CD14-positive monocyte (primary cell): ENCODE data around the gene TMEM14C. TPM values are rescaled to one million over a fixed set of nuclear protein-coding genes. Genes with fewer than 3 reads are reported as not detected.
"Not testable (repeated sequence)": the region's sequence is repeated elsewhere in the genome, so short reads cannot be mapped to it uniquely, and the experiment has no call there.

Experiments
- DNase-seq, 3 donors: peaks; one replicate each; pipeline ENCODE4 v3.0.0-alpha.2; 2011 to 2022
- H2AFZ ChIP-seq: 2 replicates; pipeline ENCODE4 v1.6.0; 2012; ENCODE audit warnings: mild to moderate bottlenecking, low read depth, low read length, inconsistent platforms; ENCODE audit not compliant: insufficient read depth, poor library complexity, severe bottlenecking
- H3K27ac ChIP-seq, 2 donors: 1 replicate in 1 of 2; 2 replicates in 1 of 2; pipeline ENCODE4 v1.5.1; 2012 to 2013; ENCODE audit warnings: low read length in 2 of 2, control low read depth in 1 of 2, inconsistent platforms in 1 of 2, low read depth in 1 of 2, mild to moderate bottlenecking in 1 of 2
- H3K27me3 ChIP-seq, 2 donors: one replicate each; pipeline versions ENCODE4 v1.6.0 to v1.6.1; 2011 to 2013; ENCODE audit warnings: low read length in 2 of 2; ENCODE audit not compliant: control insufficient read depth in 2 of 2, insufficient read depth in 2 of 2
- H3K36me3 ChIP-seq, 2 donors: replicated peaks in 1 of 2; 1 replicate in 1 of 2; 2 replicates in 1 of 2; pipeline versions ENCODE4 v1.5.1 to v1.6.1; 2012 to 2013; ENCODE audit warnings: low read length in 2 of 2, control low read depth in 1 of 2, inconsistent platforms in 1 of 2, mild to moderate bottlenecking in 1 of 2; ENCODE audit not compliant: insufficient read depth in 2 of 2, control insufficient read depth in 1 of 2
- H3K4me1 ChIP-seq, 2 donors: 1 replicate in 1 of 2; 2 replicates in 1 of 2; pipeline versions ENCODE4 v1.5.1 to v1.6.1; 2012 to 2013; ENCODE audit warnings: low read length in 2 of 2, control low read depth in 1 of 2, inconsistent platforms in 1 of 2, mild to moderate bottlenecking in 1 of 2, moderate library complexity in 1 of 2; ENCODE audit not compliant: insufficient read depth in 2 of 2, control insufficient read depth in 1 of 2
- H3K4me2 ChIP-seq: replicated peaks from 2 replicates; pipeline ENCODE3; 2012; ENCODE audit warnings: low read length, moderate library complexity, mild to moderate bottlenecking; ENCODE audit not compliant: poor library complexity, severe bottlenecking; ENCODE audit errors: extremely low read depth
- H3K4me3 ChIP-seq, 3 experiments: fragments of 200-600 bp in 1 of 3; sonication (generic) in 1 of 3; replicated peaks in 1 of 3; 1 replicate in 2 of 3; 2 replicates in 1 of 3; pipeline ENCODE4 v1.5.1; 2011 to 2013; ENCODE audit warnings: low read length in 3 of 3, mild to moderate bottlenecking in 3 of 3, control low read depth in 2 of 3, low read depth in 2 of 3, inconsistent platforms in 1 of 3, moderate library complexity in 1 of 3
- H3K79me2 ChIP-seq: 2 replicates; pipeline ENCODE4 v1.6.0; 2012; ENCODE audit warnings: mild to moderate bottlenecking, control low read depth, inconsistent platforms, low read length, moderate library complexity; ENCODE audit not compliant: insufficient read depth
- H3K9ac ChIP-seq: 2 replicates; pipeline ENCODE4 v1.6.0; 2017; ENCODE audit warnings: low read length, mild to moderate bottlenecking; ENCODE audit not compliant: insufficient read depth, poor library complexity, severe bottlenecking
- H3K9me3 ChIP-seq, 2 donors: replicated peaks in 1 of 2; 1 replicate in 1 of 2; 2 replicates in 1 of 2; pipeline versions ENCODE4 v1.5.1 to v1.6.1; 2012 to 2013; ENCODE audit warnings: low read length in 2 of 2, control low read depth in 1 of 2; ENCODE audit not compliant: control insufficient read depth in 1 of 2, insufficient read depth in 1 of 2
- H4K20me1 ChIP-seq: 2 replicates; pipeline ENCODE4 v1.6.0; 2012; ENCODE audit warnings: mild to moderate bottlenecking, low read length, control low read depth, moderate library complexity; ENCODE audit not compliant: insufficient read depth
- H3K27ac Mint-ChIP-seq, 7 donors: one replicate each; pipeline ENCODE4 v1.8.0; 2020; ENCODE audit warnings: mild to moderate bottlenecking in 7 of 7, mixed read lengths in 7 of 7, moderate library complexity in 6 of 7, inconsistent platforms in 2 of 7
- H3K27me3 Mint-ChIP-seq, 3 donors: one replicate each; pipeline ENCODE4 v1.8.0; 2021 to 2022; ENCODE audit warnings: low read depth in 3 of 3, mild to moderate bottlenecking in 3 of 3, mixed read lengths in 3 of 3, moderate library complexity in 3 of 3, inconsistent platforms in 1 of 3
- H3K36me3 Mint-ChIP-seq, 2 donors: one replicate each; pipeline ENCODE4 v1.8.0; 2020; ENCODE audit warnings: mixed read lengths in 2 of 2, inconsistent platforms in 1 of 2, mild to moderate bottlenecking in 1 of 2
- H3K4me1 Mint-ChIP-seq: one replicate; pipeline ENCODE4 v1.8.0; 2020; ENCODE audit warnings: mild to moderate bottlenecking, mixed read lengths
- H3K4me3 Mint-ChIP-seq, 2 donors: one replicate each; pipeline ENCODE4 v1.8.0; 2020; ENCODE audit warnings: mild to moderate bottlenecking in 2 of 2, mixed read lengths in 2 of 2, moderate library complexity in 1 of 2
- H3K9me3 Mint-ChIP-seq, 7 donors: one replicate each; pipeline ENCODE4 v1.8.0; 2020 to 2022; ENCODE audit warnings: mixed read lengths in 7 of 7, mild to moderate bottlenecking in 6 of 7, moderate library complexity in 6 of 7, inconsistent platforms in 2 of 7
- CTCF ChIP-seq: fragments of 200-600 bp; IDR thresholded peaks from one replicate; pipeline ENCODE4 v1.8.0; 2022; ENCODE audit warnings: antibody characterized with exemption, mild to moderate bottlenecking
- WGBS: methylation state at CpG from one replicate; pipeline ENCODE4 v1.1.5; 2013; ENCODE audit warnings: missing lambda C conversion rate; ENCODE audit not compliant: insufficient coverage; 5-methylcytosine and 5-hydroxymethylcytosine counted together
- intact Hi-C, 2 donors: fragments of 100-400 bp; cut with micrococcal nuclease; formaldehyde crosslinking; loops; one replicate each; pipeline versions ENCODE4 v1.15.0 to v1.15.1; 2023
- polyA plus RNA-seq, 3 donors: library from polyadenylated mRNA; depleted of rRNA in 1 of 3; unstranded in 2 of 3; stranded (reverse) in 1 of 3; fragments of 300-500 nt in 2 of 3; fragments of >200 nt in 1 of 3; fragmentation: Illumina TruSeq in 2 of 3; gene quantifications; 1 replicate in 2 of 3; 2 replicates in 1 of 3; pipeline ENCODE4 v1.2.3, GENCODE V29; 2012 to 2021

The TMEM14C gene
- polyA plus RNA-seq, 3 donors: 67.7 to 242 (median 184) TPM

GRCh38 chr6:10751757-10752156 lies 28.9 kb downstream of the TMEM14C start:
- 100% methylated on average over 1 of the region's 5 CpGs for WGBS
- Histone ChIP-seq H4K20me1 (peaks cover 17% of the 10 kb centered on the region), H3K79me2 (peaks cover 54% of the 10 kb centered on the region), H3K36me3 (peaks cover 44 to 61% of the 10 kb centered on the region in 2 donors), H3K4me1 (peaks cover 15 to 25% of the 10 kb centered on the region in 2 donors)
- H3K27ac Mint-ChIP-seq: peak overlapping the region in 1 of 7 donors; percentile 46
- H3K27me3 Mint-ChIP-seq, intact Hi-C loops, H3K4me2 ChIP-seq, H3K9me3 ChIP-seq, H3K9ac ChIP-seq, H3K9me3 Mint-ChIP-seq, H2AFZ ChIP-seq, H3K4me3 ChIP-seq, H3K27ac ChIP-seq, H3K27me3 ChIP-seq, DNase-seq, H3K4me3 Mint-ChIP-seq: not testable (repeated sequence)
- H3K36me3 Mint-ChIP-seq: peaks cover 62 to 69% of the 10 kb centered on the region in 2 donors
- H3K4me1 Mint-ChIP-seq: peaks cover 27% of the 10 kb centered on the region

GRCh38 chr6:10756085-10756484 lies 33.2 kb downstream of the TMEM14C start:
- no peak overlapping the region for H3K27ac ChIP-seq
- no peak overlapping the region for H3K4me3 Mint-ChIP-seq
- H3K36me3 Mint-ChIP-seq: peaks cover 77 to 82% of the 10 kb centered on the region in 2 donors
- no peak for TF ChIP-seq CTCF
- no CpG with 5 or more reads among the region's 1 CpG for WGBS
- peaks cover 45 to 81% of the 10 kb centered on the region in 2 donors for H3K36me3 ChIP-seq
- H4K20me1 ChIP-seq: peaks cover 22% of the 10 kb centered on the region
- no peaks in the 10 kb centered on the region for H3K9me3 ChIP-seq
- no peak overlapping the region for H2AFZ ChIP-seq
- H3K4me1 Mint-ChIP-seq: peaks cover 1% of the 10 kb centered on the region
- no peaks in the 10 kb centered on the region for H3K9me3 Mint-ChIP-seq
- no peaks in the 10 kb centered on the region for H3K27me3 ChIP-seq
- no peak for DNase-seq
- H3K27ac Mint-ChIP-seq: peak overlapping the region in 2 of 7 donors; percentile 54 to 79
- peaks cover 22% of the 10 kb centered on the region for H3K79me2 ChIP-seq
- intact Hi-C loops: no loop called here
- H3K4me1 ChIP-seq: no peaks in the 10 kb centered on the region
- no peak overlapping the region for H3K4me2 ChIP-seq
- no peak overlapping the region for H3K4me3 ChIP-seq
- no peaks in the 10 kb centered on the region for H3K27me3 Mint-ChIP-seq
- no peak overlapping the region for H3K9ac ChIP-seq
